Smooth muscle cell (in vitro differentiated cells): Measurements from ENCODE around the gene DNASE1L1. TPM values are rescaled to one million over a fixed set of nuclear protein-coding genes. Genes with fewer than 3 reads are reported as not detected.

Experiments used
- DNase-seq: peaks from one replicate; lab custom pipeline; 2025; ENCODE audit not compliant: unreplicated experiment; lab: John Stamatoyannopoulos, UW
- H2AFZ ChIP-seq: fragments of 200-600 bp; sonication (generic); 2 replicates; pipeline ENCODE4 v1.6.0; 2016; ENCODE audit warnings: antibody characterized with exemption, low read depth, mild to moderate bottlenecking
- H3F3A ChIP-seq: fragments of 200-600 bp; sonication (generic); 2 replicates; pipeline ENCODE4 v1.6.0; 2017; ENCODE audit warnings: antibody characterized with exemption, low read depth
- H3K27ac ChIP-seq: fragments of 200-600 bp; sonication (generic); 2 replicates; pipeline ENCODE4 v1.5.1; 2016; ENCODE audit warnings: low read depth, mild to moderate bottlenecking
- H3K27me3 ChIP-seq: fragments of 200-600 bp; sonication (generic); 2 replicates; pipeline ENCODE4 v1.6.1; 2016; ENCODE audit warnings: low read depth, mild to moderate bottlenecking
- H3K36me3 ChIP-seq: fragments of 200-600 bp; sonication (generic); 2 replicates; pipeline ENCODE4 v1.5.1; 2016; ENCODE audit warnings: low read depth
- H3K4me1 ChIP-seq: fragments of 200-600 bp; sonication (generic); 2 replicates; pipeline ENCODE4 v1.5.1; 2016; ENCODE audit warnings: low read depth
- H3K4me2 ChIP-seq: fragments of 200-600 bp; sonication (generic); 2 replicates; pipeline ENCODE4 v1.6.0; 2016; ENCODE audit warnings: mild to moderate bottlenecking
- H3K4me3 ChIP-seq: fragments of 200-600 bp; sonication (generic); 2 replicates; pipeline ENCODE4 v1.5.1; 2016; ENCODE audit warnings: mild to moderate bottlenecking
- H3K79me2 ChIP-seq: fragments of 200-600 bp; sonication (generic); 2 replicates; pipeline ENCODE4 v1.6.0; 2016; ENCODE audit warnings: low read depth, mild to moderate bottlenecking
- H3K9ac ChIP-seq: fragments of 200-600 bp; sonication (generic); 2 replicates; pipeline ENCODE4 v1.6.0; 2016; ENCODE audit warnings: low read depth
- H3K9me3 ChIP-seq: fragments of 200-600 bp; sonication (generic); replicated peaks from 2 replicates; pipeline ENCODE4 v1.5.1; 2016; ENCODE audit warnings: low read depth
- H4K20me1 ChIP-seq: fragments of 200-600 bp; sonication (generic); 2 replicates; pipeline ENCODE4 v1.6.0; 2016; ENCODE audit warnings: low read depth
- WGBS: methylation state at CpG from one replicate; pipeline ENCODE4 v1.1.7; 2016; ENCODE audit warnings: low lambda C conversion rate; 5-methylcytosine and 5-hydroxymethylcytosine counted together
- polyA plus RNA-seq: library from polyadenylated mRNA; unstranded; fragments of >200 nt; fragmentation: Nextera tagmentation; extraction: Ambion mirVana; gene quantifications from 2 replicates; pipeline ENCODE4 v1.2.1, GENCODE V29; 2016
- total RNA-seq: library from RNA; depleted of rRNA; stranded (reverse); fragments of >200 nt; gene quantifications from 2 replicates; pipeline ENCODE4 v1.2.3, GENCODE V29; 2014
- TF ChIP-seq, protein P1 (sequence below): fragments of 200-600 bp; sonication (generic); IDR thresholded peaks from 2 replicates; pipeline ENCODE4 v1.5.1; 2017; ENCODE audit warnings: borderline replicate concordance, mild to moderate bottlenecking, antibody characterized with exemption; ENCODE audit not compliant: insufficient read depth, poor library complexity, severe bottlenecking

DNASE1L1 gene
- total and polyA plus RNA-seq, 2 experiments from 2014 or later: 30.0 to 40.4 TPM

DNA sequence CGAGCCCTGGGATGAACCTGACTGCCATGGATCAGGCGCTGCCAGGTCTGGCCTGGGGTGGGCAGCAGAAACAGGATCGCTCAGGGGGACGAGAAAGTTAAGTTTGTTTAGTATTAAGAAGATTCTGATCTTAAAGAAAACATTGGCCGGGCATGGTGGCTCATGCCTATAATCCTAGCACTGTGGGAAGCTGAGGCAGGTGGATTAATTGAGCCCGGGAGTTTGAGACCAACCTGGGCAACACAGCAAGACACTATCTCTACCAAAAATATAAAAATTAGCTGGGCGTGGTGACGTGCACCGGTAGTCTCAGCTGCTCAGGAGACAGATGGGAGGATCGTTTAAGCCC, 33.9 kb downstream of the DNASE1L1 start:
- Histone ChIP-seq H3K9me3 (no peaks in the 10 kb centered on the region), H3K9ac (no peak overlapping the region), H3K36me3 (no peaks in the 10 kb centered on the region), H4K20me1 (peaks cover 8% of the 10 kb centered on the region), H3K4me2 (peak overlapping the region; percentile 83), H2AFZ (no peak overlapping the region), H3K79me2 (peaks cover 35% of the 10 kb centered on the region), H3F3A (no peaks in the 10 kb centered on the region), H3K4me1 (peaks cover 5% of the 10 kb centered on the region), H3K4me3 (peak overlapping the region; percentile 47), H3K27me3 (no peaks in the 10 kb centered on the region), H3K27ac (peak overlapping the region; percentile 62)
- no peak for DNase-seq
- 70% methylated on average over 10 of the region's 10 CpGs for WGBS
- TF ChIP-seq, protein P1, sequence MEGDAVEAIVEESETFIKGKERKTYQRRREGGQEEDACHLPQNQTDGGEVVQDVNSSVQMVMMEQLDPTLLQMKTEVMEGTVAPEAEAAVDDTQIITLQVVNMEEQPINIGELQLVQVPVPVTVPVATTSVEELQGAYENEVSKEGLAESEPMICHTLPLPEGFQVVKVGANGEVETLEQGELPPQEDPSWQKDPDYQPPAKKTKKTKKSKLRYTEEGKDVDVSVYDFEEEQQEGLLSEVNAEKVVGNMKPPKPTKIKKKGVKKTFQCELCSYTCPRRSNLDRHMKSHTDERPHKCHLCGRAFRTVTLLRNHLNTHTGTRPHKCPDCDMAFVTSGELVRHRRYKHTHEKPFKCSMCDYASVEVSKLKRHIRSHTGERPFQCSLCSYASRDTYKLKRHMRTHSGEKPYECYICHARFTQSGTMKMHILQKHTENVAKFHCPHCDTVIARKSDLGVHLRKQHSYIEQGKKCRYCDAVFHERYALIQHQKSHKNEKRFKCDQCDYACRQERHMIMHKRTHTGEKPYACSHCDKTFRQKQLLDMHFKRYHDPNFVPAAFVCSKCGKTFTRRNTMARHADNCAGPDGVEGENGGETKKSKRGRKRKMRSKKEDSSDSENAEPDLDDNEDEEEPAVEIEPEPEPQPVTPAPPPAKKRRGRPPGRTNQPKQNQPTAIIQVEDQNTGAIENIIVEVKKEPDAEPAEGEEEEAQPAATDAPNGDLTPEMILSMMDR: no peak

DNA sequence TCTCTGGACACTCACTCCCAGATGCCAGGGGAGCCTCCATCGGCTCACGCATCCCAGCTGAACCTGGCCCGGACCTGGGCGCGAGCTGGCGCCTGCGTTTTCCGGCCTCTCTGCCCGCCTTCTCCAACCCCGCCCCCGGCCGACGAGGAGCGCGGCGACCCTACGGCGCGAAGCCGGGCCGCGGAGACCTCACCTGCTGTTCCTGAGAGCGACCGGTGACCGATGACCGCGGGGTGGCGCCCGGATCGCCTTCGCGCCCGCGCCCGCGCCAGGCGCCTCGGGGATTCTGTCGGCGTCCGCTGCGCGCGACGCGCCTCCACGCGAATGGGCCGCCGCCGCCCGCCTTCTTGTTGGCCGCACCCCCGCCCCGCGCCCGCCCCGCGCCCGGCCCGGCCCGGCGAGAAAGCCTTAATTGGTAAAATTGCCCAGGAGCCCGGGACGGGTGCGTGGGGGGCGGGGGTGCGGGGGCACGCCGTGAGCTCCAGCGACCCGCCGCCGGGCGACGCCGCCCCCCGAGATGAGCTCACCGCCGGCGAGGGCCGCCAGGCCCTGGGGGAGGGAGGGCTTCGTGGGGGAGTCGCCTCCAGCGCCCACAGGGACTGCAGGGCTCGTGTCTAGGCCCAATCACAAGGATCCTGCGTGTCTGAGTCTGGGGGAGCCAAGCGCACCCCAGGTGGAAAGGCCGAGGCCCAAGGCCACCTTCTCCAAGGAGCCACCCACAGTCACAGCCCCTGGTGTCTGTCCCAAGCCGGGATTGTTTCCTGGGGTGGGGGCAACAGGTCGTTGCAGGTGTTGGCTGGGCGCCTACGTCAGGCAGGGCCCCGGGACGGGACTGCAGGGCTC, 34.5 kb downstream of the DNASE1L1 start, which contains the start of gene FLNA:
Gene FLNA, minus strand, starts transcription at position 322 of the 843 bp plus-strand sequence. CDS start 3,389 bp downstream, outside the sequence.
- Histone ChIP-seq H3K79me2 (peaks cover 35% of the 10 kb centered on the region), H3K4me3 (peak within 1 kb of the TSS; percentile 47), H4K20me1 (peaks cover 10% of the 10 kb centered on the region), H3F3A (no peaks in the 10 kb centered on the region), H3K9ac (peak within 1 kb of the TSS; percentile 17), H3K9me3 (no peaks in the 10 kb centered on the region), H3K4me1 (peaks cover 4% of the 10 kb centered on the region), H3K27ac (peak within 1 kb of the TSS; percentile 62), H3K4me2 (peak within 1 kb of the TSS; percentile 83), H2AFZ (no peak within 1 kb of the TSS), H3K27me3 (no peaks in the 10 kb centered on the region), H3K36me3 (no peaks in the 10 kb centered on the region)
- TF ChIP-seq, protein P1: peak; percentile 11
- WGBS: 39% methylated on average over 44 of the region's 95 CpGs
- DNase-seq: no peak

DNA sequence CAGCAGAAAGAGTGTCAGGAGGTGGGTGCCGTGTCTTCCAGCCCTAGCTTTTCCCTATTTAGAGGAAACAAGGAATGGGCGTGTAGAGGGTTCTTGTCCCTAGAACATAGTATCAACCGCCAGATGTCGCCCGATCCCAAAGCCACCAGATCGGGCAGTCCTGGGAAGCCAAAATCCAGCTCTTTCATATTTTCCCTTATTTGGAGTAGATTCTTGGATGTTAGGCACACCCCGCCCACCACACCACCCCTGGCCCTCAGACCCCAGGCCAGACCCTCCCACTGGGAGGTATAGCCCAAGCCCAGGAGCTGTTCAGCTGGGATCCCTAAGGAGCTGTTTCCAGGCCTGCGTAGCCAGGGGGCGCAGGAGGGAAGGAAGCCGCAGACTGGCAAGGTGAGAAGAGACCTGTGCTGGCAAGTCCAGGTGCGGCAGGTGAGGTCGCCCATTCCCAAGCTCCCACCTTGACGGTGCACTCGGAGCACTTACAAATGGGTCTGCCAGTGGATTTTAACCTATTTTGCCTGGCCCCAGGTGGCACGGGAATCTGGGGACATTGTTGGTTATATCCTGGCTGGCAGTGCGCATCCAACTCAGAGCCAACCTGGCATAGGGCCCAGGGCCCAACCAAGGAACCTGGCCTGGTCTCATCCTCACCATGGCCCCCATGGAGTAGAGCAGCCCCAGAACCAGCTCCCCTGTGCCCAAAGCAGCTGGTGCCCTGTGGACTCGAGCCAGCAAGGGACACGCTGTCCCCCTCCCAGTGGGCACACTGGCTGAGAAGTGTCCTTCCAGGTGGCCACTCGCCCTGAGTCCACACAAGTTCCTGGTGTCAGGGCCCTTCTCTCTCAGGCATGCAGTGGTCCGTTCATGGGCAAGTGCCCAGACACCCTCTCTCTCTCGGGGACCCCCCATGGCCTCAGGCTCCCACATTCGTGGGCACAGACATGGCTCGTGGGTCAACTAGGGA, 35.4 kb downstream of the DNASE1L1 start:
- Histone ChIP-seq H3K4me2 (peak overlapping the region; percentile 83), H3K27ac (peak overlapping the region; percentile 33), H3K4me3 (peak overlapping the region; percentile 47), H3K36me3 (no peaks in the 10 kb centered on the region), H3K27me3 (no peaks in the 10 kb centered on the region), H3K79me2 (peaks cover 42% of the 10 kb centered on the region), H3K9me3 (no peaks in the 10 kb centered on the region), H3F3A (no peaks in the 10 kb centered on the region), H3K9ac (no peak overlapping the region), H2AFZ (no peak overlapping the region), H4K20me1 (peaks cover 17% of the 10 kb centered on the region), H3K4me1 (peaks cover 4% of the 10 kb centered on the region)
- TF ChIP-seq, protein P1: peak; percentile 53
- no peak for DNase-seq
- WGBS: 47% methylated on average over 23 of the region's 23 CpGs
